ENCODE results near the gene NT5C1B.

The NT5C1B gene

DNA sequence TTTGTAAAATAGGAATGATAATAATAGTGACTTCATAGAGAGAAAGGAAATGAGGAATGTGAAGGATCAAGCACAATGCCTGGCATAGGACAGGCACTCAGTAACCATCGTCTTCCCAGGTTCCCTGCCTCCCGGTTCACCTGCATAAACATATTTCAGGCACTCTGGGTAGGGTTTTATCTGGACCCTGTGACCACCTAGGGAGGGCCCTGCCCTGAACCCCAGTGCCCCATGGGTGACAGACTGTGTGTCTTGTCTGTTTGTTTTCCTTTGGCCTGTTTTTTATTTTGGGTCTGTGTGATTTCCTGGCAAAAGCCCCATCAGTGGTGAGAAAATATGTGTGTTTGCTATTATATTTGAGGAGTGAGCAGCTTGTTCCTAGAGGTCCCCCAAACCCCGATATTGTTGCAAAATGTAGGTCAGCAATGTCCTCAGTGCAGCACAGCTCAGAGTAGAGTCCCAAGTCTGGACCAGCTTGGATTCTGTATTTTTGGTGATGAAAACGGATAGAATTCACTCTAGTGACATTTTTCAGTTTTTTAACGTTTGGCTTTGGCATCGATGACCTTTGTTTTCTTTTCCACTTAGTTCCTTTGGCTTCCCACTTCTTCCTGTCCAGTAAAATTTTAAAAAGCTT, 9.6 kb upstream of the NT5C1B start:
- no peak for DNase-seq

DNA sequence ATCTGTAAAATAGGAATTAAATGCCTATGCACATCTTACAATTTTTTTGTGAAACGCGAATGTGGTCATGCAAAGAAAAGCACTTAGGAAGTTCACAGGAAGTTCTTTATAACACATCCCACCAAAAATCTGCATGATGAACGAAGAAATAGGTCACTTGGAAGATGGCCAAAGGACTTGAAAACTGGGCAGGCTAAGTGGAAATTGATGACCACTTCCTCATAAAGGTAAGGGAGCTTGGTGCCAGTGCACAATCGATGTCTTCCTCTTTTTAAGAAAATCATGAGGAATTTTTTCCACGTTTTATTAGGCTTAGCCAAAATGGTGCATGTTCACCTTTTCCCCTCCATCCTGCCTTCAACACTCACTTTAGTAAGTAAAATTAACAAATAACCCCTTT, 8.2 kb upstream of the NT5C1B start:
- no peak for DNase-seq

DNA sequence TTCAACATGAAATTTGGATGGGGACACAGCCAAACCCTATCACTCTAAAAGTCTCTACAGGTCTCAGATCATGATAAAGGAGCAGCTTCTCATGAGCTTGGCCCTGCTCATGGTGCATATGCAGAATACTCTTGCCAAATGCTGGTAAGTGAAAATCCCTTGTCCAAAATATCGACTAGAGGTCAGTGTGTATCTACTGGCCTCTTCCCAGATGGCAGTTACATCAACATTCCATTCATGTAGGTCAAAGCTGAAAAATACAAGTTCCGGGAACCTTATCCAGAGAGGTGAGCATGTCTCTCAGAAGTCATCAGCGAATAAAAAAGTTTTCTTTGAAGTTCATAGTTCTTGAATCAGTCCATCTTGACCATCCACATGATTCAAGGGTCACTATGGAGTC, 7.6 kb upstream of the NT5C1B start:
- DNase-seq: no peak

DNA sequence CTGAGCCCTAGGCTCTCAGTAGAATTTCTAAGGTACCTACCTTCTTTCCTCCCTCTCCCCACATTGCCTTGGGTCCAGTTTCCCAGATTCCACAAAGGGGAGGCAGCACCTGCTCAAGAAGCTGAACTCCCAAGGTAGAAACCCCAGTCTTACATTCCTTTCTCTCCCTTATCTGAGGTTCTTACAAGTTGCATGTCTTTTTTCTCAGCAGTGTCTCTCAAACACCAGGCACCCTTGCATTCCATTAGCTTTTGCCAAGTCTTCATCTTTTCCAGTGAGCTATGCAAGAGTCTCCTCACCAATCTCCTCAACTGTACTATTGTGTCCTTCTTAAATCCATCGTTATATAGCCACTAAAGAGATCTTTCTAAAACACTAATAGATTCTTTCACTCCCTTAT, 4.1 kb upstream of the NT5C1B start:
- DNase-seq: no peak

DNA sequence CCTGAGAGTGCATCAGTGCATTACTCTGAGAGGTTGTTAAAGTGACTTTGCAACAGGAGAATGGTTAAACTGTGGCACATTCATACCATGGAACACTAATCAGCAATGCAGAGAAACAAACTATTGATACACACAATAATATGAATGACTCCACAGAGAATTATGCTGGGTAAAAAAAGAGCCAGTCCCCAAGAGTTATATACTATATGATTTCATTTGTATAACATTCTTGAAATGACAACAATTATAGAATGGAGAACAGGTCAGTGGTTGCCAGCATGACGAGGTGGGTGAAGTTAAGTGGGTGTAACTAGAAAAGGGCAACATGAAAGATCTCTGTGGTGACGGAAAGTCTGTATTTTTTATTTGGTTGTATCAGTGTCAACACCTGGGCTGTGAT, 3.0 kb upstream of the NT5C1B start:
- no peak for DNase-seq

DNA sequence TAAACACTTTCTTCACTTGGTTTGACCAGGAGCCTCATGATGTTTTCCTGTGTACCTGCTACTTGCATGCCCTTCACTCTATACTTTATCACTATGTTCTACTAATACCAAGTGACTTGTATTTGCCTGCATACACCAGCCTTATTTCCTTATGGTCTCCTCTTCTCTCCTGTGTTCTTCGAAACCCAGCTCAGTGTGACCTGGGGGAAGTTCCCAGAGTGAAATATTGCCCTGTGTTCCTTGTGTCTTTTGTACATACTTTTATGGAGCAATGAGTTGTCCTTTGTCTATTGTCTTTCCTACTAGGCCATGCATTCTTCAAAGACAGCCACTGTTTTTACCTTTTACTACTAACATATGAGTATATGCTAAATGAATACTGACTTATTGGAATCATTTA, 567 bp downstream of the NT5C1B start:
- no peak for DNase-seq

DNA sequence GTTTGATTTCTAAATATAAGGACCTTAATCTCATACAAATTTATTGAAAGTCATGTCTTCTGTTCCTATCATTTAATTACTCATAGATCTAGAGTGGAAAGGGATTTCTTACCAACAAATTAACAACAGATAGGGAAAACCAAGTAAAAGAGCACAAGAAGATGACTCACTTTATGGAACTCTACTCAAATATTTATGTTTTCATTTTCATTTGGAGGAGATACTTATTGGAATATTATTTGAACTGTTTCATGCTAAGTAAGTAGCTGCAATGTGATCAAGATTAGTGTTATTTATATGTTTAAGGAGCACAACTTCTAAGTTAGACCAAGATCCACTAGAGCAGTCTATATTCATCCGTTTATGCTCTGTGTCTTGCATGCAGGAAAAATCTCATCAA, 1.3 kb downstream of the NT5C1B start:
- no peak for DNase-seq

DNA sequence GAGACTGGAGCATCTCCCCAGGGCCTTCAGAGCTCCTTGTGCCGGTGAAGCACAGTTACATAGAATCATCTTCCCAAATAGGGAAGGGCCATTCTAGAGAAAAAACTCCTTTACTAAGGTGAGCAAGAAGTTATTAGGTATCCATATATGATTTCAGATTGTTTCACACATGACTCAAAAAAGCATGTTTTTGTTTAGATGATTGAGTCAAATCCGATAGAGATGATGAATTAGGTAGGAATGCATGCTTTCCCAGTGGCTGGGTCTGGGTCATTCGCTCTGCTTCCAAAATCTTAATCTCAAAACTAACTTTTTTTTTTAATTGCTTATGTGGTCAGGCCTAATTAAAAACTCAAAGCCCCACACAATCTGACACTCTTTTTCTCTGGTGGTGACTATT, 3.8 kb downstream of the NT5C1B start:
- no peak for DNase-seq

DNA sequence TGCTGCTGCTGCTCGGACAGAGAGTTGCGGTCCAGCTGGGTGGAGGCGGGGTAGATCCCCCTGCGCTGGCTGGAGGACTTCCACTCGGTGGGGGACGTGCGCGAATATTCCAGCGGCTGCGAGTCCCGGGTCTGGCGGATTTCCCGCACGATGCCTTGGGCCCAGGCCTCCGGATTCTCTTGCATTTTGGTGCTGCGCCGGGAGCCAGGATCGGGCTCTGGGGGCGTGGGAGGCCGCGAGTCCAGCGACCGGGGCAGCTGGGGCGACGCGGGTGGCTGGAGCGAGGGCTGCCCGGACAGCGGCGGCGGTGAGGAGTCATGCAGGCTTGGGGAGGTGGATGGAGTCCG, 4.8 kb downstream of the NT5C1B start:
- no peak for DNase-seq

DNA sequence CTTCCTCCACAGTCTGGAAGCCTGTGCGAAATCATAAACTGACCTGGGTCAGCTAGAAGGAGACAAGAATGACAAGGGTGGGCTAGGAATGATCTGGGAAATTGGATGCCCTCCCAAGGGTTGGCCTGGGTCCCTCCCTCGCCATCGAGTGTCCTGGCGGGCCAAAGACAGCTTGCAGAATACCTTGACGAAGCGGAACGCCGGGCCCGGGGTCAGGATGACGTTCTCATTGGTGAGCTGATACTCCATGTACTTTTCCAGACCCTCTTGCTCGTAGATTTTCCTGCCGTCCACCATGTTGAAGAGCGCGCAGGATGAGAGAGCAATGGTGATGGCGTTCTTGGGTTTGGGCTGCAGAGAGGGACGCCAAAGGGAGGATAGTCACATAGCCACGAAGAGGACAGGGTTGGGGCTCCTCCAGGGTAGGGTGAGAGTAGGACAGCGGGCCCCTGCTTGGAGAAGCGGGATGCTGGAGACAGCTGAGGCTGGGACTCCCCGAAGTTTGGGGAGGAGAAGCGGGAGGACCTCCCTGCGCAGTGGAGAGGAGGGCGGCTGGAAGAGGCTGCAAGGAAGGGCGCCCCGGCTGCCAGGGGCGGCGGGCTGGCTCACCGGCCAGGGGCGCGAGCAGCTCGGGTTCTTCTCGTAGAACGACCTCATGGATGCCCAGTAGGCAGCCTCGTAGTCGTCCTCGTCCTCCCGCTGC, 5.3 kb downstream of the NT5C1B start:
- no peak for DNase-seq

DNA sequence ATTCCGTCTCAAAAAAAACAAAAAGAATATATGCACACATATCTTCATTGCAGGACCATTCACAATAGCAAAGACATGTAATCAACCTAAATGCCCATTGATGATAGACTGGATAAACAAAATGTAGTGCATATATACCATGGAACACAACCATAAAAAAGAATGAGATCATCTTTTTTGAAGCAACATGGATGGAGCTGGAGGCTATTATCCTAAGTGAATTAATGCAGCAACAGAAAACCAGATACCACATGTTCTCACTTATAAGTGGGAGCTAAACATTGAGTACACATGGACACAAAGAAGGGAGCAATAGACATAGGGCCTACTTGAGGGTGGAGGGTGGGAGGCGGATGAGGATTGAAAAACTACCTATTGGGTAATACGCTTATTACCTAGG, 8.8 kb downstream of the NT5C1B start:
- DNase-seq: no peak

DNA sequence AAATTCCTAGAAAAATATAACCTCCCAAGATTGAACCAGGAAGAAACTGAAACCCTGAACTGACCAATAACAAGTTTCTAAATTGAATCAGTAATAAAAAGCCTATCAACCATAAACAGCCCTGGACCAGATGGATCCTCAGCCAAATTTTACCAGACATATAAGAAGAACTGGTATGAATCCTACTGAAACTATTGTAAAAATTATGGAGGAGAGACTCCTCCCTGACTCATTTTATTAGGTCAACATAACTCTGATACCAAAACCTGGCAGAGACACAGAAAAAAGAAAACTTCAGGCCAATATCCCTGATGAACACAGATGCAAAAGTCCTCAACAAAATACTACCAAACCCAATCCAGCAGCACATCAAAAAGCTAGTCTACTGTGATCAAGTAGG, 11.3 kb downstream of the NT5C1B start:
- no peak for DNase-seq

DNA sequence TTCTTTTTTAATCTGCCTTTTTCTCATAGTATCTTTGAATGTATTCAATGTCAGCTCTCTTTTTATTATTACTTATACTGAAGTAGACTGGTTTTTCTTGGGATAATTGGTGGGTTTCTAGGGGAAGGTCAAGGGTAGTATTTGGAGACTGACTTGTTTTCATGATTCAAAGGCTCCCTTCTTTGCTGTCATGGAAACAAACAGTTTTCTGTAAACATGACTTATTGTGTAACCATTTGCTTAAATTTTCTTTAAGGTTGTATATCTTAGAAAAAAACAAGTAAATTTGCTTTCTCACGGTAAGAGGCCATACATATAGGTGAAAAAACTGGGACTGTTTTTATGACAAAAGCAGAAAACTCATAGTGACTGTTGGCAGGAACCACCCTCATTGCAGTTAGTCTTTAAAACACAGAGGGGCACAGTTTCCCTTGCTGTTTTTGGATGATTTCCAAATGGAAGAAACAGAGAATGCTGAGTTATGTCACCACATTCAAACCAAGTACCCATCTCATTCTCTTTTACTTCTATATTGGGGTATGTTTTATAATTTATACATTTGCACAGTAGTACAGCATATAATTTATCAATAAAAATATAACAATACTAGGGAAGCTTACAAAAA, 23.1 kb downstream of the NT5C1B start:
- no peak for DNase-seq

DNA sequence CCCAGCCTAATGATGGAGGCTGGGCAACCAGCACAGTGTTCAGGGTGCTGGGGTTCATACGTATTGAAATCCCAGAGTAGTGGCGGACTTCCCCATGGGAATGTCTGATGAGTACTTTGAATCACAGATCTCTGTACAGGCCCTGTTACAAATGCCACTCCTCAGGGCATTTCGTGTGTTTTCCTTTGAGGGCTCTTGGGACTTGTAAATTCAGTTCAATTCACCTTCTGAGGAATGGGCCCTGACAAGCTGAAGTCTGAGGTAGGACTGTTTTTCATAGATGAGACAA, 28.6 kb downstream of the NT5C1B start:
- DNase-seq: no peak

DNA sequence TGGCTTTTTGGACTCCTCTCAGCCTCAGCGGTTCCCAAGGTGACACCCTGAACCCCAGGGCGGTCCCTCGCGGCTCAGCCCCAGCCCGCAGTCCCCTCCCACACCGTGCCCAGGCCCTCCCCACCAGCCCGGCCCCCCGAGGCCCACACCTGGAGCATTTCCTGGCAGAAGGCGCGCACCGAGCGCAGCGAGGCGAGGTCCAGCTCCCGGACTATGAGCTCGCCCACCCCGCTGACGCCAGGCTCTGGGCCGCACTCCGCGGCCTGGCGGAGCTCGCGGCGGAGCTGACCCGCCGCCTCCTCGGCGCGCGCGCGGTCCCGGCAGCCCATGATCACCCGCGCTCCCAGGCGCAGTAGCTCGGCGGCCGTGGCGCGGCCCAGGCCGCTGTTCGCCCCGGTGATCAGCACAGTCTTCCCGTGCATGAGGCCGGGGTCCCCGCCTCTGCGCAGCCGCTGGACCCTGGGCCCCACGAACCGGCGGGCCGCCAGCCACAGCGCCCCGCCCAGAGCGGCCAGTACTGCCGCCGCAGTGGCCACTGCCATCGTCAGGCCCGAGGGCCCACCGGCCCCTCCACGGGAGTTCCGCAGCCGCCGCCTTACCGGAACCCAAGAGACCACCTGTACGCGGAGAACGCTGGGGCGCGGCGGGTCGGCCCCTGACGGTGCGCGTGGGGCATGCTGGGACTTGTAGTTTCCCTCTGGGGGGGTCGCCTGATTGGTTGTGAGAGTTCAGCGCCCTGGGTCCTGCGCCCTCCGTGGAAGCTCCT, 29.2 kb downstream of the NT5C1B start, which contains the start of gene RDH14:
Gene RDH14, minus strand, starts transcription at position 623 of the 766 bp plus-strand sequence. Its CDS starts 81 bp downstream, at position 542.
- DNase-seq: peak; percentile 93

DNA sequence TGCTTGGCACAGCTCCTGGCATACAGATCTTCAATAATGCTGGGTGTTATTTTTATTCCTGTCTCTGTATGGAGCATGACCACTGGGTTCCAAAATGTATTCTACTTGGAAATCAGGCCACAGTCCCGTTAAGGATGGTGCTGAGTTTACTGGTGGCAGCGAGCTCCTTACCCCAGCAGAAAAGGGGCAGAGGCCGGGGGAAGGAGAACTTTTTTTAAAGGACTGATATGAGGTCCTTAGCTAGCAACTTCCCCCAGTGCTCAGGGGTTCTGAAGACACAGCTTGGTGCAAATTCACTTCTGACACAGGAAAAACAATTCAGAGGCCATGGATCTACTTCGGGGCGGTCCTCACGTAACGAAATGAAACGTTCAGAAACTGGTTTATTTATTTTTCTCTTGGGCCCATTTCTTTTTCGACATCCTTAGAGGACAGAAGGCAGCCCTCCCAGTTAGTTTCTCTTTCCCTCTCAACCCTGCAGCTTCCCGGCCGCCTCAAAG, 29.8 kb downstream of the NT5C1B start:
- no peak for DNase-seq

DNA sequence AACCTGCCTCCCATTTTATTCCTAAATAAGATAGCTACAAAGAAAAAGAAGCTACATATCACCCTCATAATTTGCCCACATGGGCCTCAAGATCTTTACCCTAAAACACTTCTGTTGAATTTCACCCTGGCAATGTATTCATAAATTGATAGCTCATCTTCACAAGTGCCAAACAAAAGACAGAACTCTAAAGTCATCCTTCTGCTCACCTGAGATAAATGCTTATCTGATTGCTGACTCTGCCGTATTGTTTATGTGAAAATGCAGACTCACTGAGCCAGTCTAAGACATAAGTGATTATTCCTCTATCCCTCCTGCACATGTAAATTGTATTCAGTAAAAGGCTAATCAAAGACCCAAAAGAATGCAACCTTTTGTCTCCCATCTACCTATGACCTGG, 30.9 kb downstream of the NT5C1B start:
- DNase-seq: no peak

DNA sequence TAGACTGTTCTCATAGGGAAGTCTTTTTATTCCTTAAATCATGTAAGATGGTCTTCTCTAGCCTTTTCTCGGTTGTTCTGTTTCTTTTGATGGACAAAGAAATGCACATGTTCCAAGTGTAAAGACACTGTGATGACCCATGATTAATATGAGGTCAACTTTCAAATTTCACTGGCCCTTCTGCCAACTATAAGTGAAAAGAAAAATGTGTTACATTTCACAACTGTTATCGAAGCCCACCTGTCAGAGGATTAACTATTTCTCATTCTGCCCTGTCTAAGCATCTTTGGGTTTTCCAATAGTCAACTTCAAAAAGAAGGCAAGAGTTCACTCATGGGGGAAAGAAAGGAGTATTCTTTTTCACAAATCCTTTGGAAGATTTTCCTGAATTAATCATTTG, 32.2 kb downstream of the NT5C1B start:
- no peak for DNase-seq

DNA sequence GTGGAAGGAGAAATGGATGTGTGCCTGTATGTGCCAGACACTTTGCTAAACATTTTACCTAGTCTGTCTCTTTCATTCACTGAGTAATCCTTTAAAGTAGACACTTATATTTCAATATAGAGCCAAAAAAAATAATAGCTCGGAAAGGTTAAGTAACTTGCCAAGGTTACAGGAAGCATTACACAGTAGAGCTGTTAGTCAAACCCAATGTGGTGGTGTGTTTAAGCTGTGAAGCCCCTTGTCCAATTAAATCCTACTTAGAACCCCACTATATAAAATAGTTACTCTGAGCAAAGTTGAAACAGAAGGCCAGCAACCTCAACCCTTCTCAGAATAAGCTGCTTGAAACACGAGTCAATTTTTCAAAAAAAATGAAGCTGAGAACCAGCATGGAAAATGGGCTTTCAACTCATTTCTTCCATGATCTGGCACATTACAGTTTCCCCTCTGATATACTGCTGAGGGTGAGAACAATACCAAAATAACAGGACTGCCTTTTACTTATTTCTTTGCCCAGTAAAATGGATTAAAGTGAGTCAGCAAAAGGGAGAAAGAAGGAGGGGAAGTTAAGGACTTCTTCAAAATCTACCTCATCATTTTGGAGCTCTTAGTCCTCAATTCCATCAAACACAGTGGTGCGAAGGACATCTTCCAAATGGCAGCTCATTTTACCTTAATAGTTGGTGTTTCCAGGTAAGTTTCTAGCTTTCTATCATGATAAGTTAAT, 36.9 kb downstream of the NT5C1B start:
- no peak for DNase-seq

DNA sequence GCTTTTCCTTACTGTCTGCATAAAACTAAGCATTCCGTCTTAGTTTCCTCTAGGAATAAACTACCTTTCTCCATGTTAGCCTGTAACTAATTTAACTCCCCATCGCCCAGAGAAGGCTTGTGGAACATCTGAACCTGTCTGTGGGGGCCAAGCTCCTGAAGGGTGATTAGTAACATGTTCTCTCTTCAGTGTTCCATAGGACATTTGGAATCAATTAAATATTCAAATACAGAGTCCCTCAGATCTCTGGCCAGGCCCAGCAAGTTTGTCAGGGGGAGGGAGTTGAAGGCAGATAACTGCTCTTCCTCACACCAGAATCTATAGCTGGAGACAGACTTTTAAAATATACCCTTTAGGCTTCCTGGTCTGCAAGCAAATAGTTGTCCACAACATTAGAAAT, 37.7 kb downstream of the NT5C1B start:
- no peak for DNase-seq

DNA sequence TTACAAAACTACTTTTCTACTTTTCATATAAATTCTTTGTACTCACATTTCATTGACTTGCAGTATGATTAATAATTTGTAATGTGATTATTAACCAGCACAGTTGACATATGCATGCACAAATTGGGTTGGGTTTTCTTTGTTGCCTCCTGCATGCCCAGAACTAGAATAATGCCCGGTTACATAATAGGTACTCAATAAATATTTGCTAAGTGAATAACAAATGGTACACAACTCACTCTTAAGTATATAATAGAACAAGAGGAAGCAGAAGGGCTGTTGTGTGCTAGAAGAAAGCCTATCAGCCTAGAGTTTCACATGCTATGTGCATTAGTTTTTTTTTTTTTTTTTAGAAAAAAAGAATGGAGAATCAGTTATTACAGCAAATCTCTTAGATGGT, 38.2 kb downstream of the NT5C1B start:
- no peak for DNase-seq

DNA sequence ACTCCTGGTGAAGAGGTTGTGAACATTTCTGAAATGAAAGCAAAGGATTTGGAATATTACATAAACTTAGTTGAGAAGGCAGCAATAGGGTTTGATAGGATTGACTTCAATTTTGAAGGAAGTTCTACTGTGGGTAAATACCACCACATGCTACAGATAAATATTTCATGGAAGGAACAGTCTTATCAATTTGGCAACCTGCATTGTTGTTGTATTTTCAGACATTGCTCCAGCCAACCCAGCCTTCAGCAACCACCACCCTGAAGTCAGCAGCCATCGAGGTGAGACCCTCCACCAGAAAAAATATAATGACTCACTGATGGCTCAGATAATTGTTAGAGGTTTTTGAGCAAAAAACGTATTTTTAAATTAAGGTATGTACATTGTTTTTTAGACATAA, 38.9 kb downstream of the NT5C1B start:
- no peak for DNase-seq

DNA sequence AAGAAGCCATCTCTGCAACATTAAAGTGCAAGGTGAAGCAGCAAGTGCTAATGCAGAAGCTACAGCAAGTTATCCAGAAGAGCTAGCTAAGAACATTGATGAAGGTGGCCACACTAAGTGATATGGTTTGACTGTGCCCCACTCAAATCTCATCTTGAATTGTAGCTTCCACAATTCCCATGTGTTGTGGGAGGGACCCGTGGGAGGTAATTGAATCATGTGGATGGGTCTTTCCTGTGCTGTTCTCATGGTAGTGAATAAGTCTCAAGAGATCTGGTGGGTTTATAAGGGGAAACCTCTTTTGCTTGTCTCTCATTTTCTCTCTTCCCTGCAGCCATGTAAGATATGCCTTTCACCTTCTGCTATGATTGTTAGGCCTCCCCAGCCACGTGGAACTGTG, 40.3 kb downstream of the NT5C1B start:
- no peak for DNase-seq

Data from CD4-positive, alpha-beta T cell treated with Interleukin-12 subunit alpha and Interleukin-12 subunit beta, for 1 hour (primary cell).